Activated CD4-positive, alpha-beta T cell treated with anti-CD3 and anti-CD28 coated beads, Interleukin-2, amount 50 U/mL, for 24 hours (primary cell): ENCODE data around the gene EFNA4.

Experiments
- DNase-seq, 2 donors: peaks; one replicate each; pipeline ENCODE4 v3.0.0-alpha.2; 2020; ENCODE audit warnings: low read depth in 1 of 2, low spot score in 1 of 2

The EFNA4 gene

GRCh38 chr1:155051777-155052398, 11.7 kb upstream of the EFNA4 start:
- DNase-seq = no peak

- DNase-seq = no peak
These were observed 10.8 kb upstream of the EFNA4 start for GRCh38 chr1:155052439-155053395.

- DNase-seq = no peak
These were observed 9.9 kb upstream of the EFNA4 start for GRCh38 chr1:155053531-155054105.

GRCh38 chr1:155057104-155057503, 6.4 kb upstream of the EFNA4 start:
- no peak for DNase-seq

- DNase-seq = no peak
These were observed 5.7 kb upstream of the EFNA4 start for GRCh38 chr1:155057788-155058211.

GRCh38 chr1:155060736-155061135, 2.8 kb upstream of the EFNA4 start:
- no peak for DNase-seq

- peak; percentile 91 to 96 for DNase-seq
These were observed 2.0 kb upstream of the EFNA4 start for GRCh38 chr1:155061381-155062150.

- no peak for DNase-seq
These were observed 1.3 kb upstream of the EFNA4 start for GRCh38 chr1:155062151-155062686.

- DNase-seq = peak in 1 of 2 donors; percentile 57
These were observed 683 bp upstream of the EFNA4 start for GRCh38 chr1:155062702-155063411.

- no peak for DNase-seq
These were observed 731 bp downstream of the EFNA4 start for GRCh38 chr1:155064111-155064831.

GRCh38 chr1:155064832-155065429, 1.4 kb downstream of the EFNA4 start:
- DNase-seq = no peak

GRCh38 chr1:155066777-155067176, 3.2 kb downstream of the EFNA4 start:
- DNase-seq = no peak

GRCh38 chr1:155068599-155068998, 5.1 kb downstream of the EFNA4 start:
- DNase-seq = no peak

GRCh38 chr1:155069551-155070157, 6.1 kb downstream of the EFNA4 start:
- DNase-seq = no peak

- DNase-seq = no peak
These were observed 6.7 kb downstream of the EFNA4 start for GRCh38 chr1:155070158-155070621.

GRCh38 chr1:155070721-155071569, 7.4 kb downstream of the EFNA4 start:
- peak in 1 of 2 donors; percentile 71 for DNase-seq

- DNase-seq = no peak
These were observed 8.2 kb downstream of the EFNA4 start for GRCh38 chr1:155071701-155072100.
